ENCODE data around the gene TSGA10IP. TPM values are rescaled to one million over a fixed set of nuclear protein-coding genes. Genes with fewer than 3 reads are reported as not detected.

Gene TSGA10IP
- total RNA-seq, 6 donors from 2014 or later = 0.17 to 0.92 TPM; not detected in 4

GRCh38 chr11:65931773-65932557, 13.3 kb upstream of the TSGA10IP start:
- no peaks in the 10 kb centered on the region for H3K36me3 ChIP-seq
- H3K27me3 ChIP-seq = no peaks in the 10 kb centered on the region
- no peak for DNase-seq
- TF ChIP-seq POLR2AphosphoS5 (IDR thresholded peaks at IDR 0.05) = no peak
- no peak for TF ChIP-seq EP300 (IDR thresholded peaks at IDR 0.05)
- TF ChIP-seq CTCF (IDR thresholded peaks at IDR 0.05) = no peak
- TF ChIP-seq POLR2A (IDR thresholded peaks at IDR 0.05) = no peak
- no peak overlapping the region for H3K4me3 ChIP-seq
- 58 to 64% methylated on average over 12 to 13 of the region's 13 CpGs for WGBS, 2 donors
- peak in 1 of 2 donors; percentile 27 for ATAC-seq (ENCODE audit: low FRiP score in 2 of 2)
- H3K27ac ChIP-seq = no peak overlapping the region
- peaks cover 0 to 9% (median 5%) of the 10 kb centered on the region in 4 donors for H3K4me1 ChIP-seq
- H3K9me3 ChIP-seq = no peaks in the 10 kb centered on the region

- no peak for ATAC-seq (ENCODE audit: low FRiP score in 2 of 2)
- no peak for DNase-seq
- H3K4me1 ChIP-seq = peaks cover 0 to 9% (median 5%) of the 10 kb centered on the region in 4 donors
- no peaks in the 10 kb centered on the region for H3K9me3 ChIP-seq
- no peaks in the 10 kb centered on the region for H3K27me3 ChIP-seq
- WGBS, 2 donors = 28 to 39% methylated on average over 9 of the region's 9 CpGs
- H3K27ac ChIP-seq = no peak overlapping the region
- no peaks in the 10 kb centered on the region for H3K36me3 ChIP-seq
- H3K4me3 ChIP-seq = no peak overlapping the region
- TF ChIP-seq POLR2A (IDR thresholded peaks at IDR 0.05) = no peak
- TF ChIP-seq POLR2AphosphoS5 (IDR thresholded peaks at IDR 0.05) = no peak
- no peak for TF ChIP-seq CTCF (IDR thresholded peaks at IDR 0.05)
- no peak for TF ChIP-seq EP300 (IDR thresholded peaks at IDR 0.05)
Observed at GRCh38 chr11:65932558-65932919, 12.7 kb upstream of the TSGA10IP start.

GRCh38 chr11:65934014-65934413, 11.3 kb upstream of the TSGA10IP start:
- TF ChIP-seq CTCF (IDR thresholded peaks at IDR 0.05) = no peak
- TF ChIP-seq EP300 (IDR thresholded peaks at IDR 0.05) = no peak
- TF ChIP-seq POLR2AphosphoS5 (IDR thresholded peaks at IDR 0.05) = no peak
- no peak for TF ChIP-seq POLR2A (IDR thresholded peaks at IDR 0.05)
- H3K9me3 ChIP-seq = no peaks in the 10 kb centered on the region
- DNase-seq = no peak
- H3K4me3 ChIP-seq = no peak overlapping the region
- no peaks in the 10 kb centered on the region for H3K36me3 ChIP-seq
- no peak overlapping the region for H3K27ac ChIP-seq
- no peaks in the 10 kb centered on the region for H3K27me3 ChIP-seq
- 65 to 69% methylated on average over 4 of the region's 4 CpGs for WGBS, 2 donors
- no peaks in the 10 kb centered on the region for H3K4me1 ChIP-seq
- no peak for ATAC-seq (ENCODE audit: low FRiP score in 2 of 2)

GRCh38 chr11:65937766-65938165, 7.5 kb upstream of the TSGA10IP start:
- Histone ChIP-seq H3K27ac (no peak overlapping the region), H3K4me1 (no peaks in the 10 kb centered on the region), H3K36me3 (no peaks in the 10 kb centered on the region), H3K9me3 (no peaks in the 10 kb centered on the region), H3K4me3 (no peak overlapping the region), H3K27me3 (no peaks in the 10 kb centered on the region)
- DNase-seq (no peak), ATAC-seq (ENCODE audit: low FRiP score in 2 of 2) (no peak)
- TF ChIP-seq POLR2AphosphoS5 (IDR thresholded peaks at IDR 0.05) (no peak), CTCF (IDR thresholded peaks at IDR 0.05) (no peak), POLR2A (IDR thresholded peaks at IDR 0.05) (no peak), EP300 (IDR thresholded peaks at IDR 0.05) (no peak)
- WGBS, 2 donors = 57 to 75% methylated on average over 4 of the region's 4 CpGs

Measured in upper lobe of left lung (tissue), 6 donors.